BLaER1 treated with 17β-estradiol and CSF1 and Interleukin-3, amounts not matched to agents 10 nM and 100 nM (cell line): Measurements from ENCODE around the gene ARL6IP5.

Experiments
- H3K27ac ChIP-seq, 11 experiments: shearing (Covaris generic); formaldehyde crosslinking; 2 replicates each; pipeline ENCODE4 v1.8.1; 2022
- H3K27me3 ChIP-seq, 11 experiments: shearing (Covaris generic); formaldehyde crosslinking; 2 replicates each; pipeline ENCODE4 v1.8.1; 2022
- H3K36me3 ChIP-seq, 11 experiments: shearing (Covaris generic); formaldehyde crosslinking; 2 replicates each; pipeline ENCODE4 v1.8.1; 2022
- H3K4me1 ChIP-seq, 10 experiments: shearing (Covaris generic); formaldehyde crosslinking; 2 replicates each; pipeline ENCODE4 v1.8.1; 2022
- H3K4me2 ChIP-seq, 11 experiments: shearing (Covaris generic); formaldehyde crosslinking; 2 replicates each; pipeline ENCODE4 v1.8.1; 2022
- H3K4me3 ChIP-seq, 10 experiments: shearing (Covaris generic); formaldehyde crosslinking; 2 replicates each; pipeline ENCODE4 v1.8.1; 2022
- H3K9ac ChIP-seq, 11 experiments: shearing (Covaris generic); formaldehyde crosslinking; 2 replicates each; pipeline ENCODE4 v1.8.1; 2022
- H3K9me3 ChIP-seq, 11 experiments: shearing (Covaris generic); formaldehyde crosslinking; replicated peaks in 1 of 11; 2 replicates each; pipeline ENCODE4 v1.8.1; 2022
- H4K20me1 ChIP-seq, 11 experiments: shearing (Covaris generic); formaldehyde crosslinking; 2 replicates each; pipeline ENCODE4 v1.8.1; 2022
- Cebpa-rat ChIP-seq, 11 experiments: shearing (Covaris generic); IDR thresholded peaks; 2 replicates each; pipeline ENCODE4 v1.8.1; 2022

The ARL6IP5 gene

DNA sequence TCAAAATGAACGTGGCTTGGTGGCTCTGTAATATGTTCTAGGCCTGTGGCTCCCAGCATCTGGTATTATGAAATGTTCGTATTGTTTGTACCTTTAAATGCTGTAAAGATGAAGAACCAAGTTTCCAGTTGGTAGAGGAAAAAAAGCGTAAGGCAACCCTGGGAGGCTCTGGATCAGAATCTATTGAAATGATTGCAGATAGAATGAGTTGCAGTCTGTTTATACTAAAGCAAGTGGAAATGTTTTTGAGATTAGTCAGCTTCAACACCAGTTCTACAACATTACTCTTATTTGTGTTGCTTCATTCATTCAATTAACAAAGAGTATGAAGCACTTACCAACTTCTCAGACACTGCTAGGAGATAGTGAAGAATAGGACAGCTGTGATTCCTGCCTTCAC lies 5.3 kb downstream of the ARL6IP5 start:
- H3K9me3 ChIP-seq = no peaks in the 10 kb centered on the region
- no peaks in the 10 kb centered on the region for H3K27me3 ChIP-seq
- H3K4me1 ChIP-seq = peaks cover 85 to 93% (median 87%) of the 10 kb centered on the region in 10 experiments
- peaks cover 0 to 78% (median 0%) of the 10 kb centered on the region in 11 experiments; a peak in 6 of 22 replicates for H4K20me1 ChIP-seq
- H3K9ac ChIP-seq = peak overlapping the region in 1 of 11 experiments; percentile 72; a peak in 1 of 22 replicates
- peaks cover 0 to 31% (median 22%) of the 10 kb centered on the region in 11 experiments; a peak in 15 of 22 replicates for H3K36me3 ChIP-seq
- peak overlapping the region in 9 of 11 experiments; percentile 37 to 99 (median 96); a peak in 16 of 22 replicates for H3K4me2 ChIP-seq
- no peak overlapping the region for H3K4me3 ChIP-seq
- H3K27ac ChIP-seq = peak overlapping the region in 5 of 11 experiments; percentile 3 to 88 (median 87); a peak in 1 of 22 replicates
- TF ChIP-seq Cebpa-rat (IDR thresholded peaks at IDR 0.05) = no peak

DNA sequence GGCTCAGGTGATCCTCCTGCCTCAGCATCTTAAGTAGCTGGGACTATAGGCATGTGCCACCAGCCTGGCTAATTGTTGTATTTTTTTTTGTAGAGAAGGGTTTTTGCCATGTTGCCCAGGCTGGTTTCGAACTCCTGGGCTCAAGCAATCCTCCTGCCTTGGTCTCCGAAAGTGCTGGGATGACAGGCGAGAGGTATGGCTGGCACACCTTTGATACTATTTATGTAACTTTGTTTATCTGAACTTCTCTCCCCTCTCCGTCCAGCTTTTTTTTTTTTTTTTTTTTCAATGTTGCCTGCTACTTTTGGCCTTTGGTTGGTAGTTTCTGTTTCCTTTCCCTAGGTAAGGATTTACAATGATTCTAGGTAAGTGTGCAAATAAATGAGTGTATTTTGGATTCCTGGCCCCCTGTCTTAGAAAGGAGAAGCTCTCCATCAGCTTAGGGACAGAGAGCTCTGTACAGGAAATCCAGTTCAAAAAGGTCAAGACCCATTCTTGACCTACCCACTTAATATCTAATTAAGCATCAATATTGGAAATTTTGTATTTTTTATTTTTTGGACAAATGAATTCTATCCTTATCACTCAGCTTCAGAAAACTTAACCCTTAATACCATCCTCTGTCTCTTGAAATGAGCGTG lies 6.8 kb downstream of the ARL6IP5 start:
- Histone ChIP-seq H3K4me3 (peak overlapping the region; percentile 31 to 61 (median 38); a peak in 15 of 20 replicates), H3K27ac (peak overlapping the region; percentile 61 to 89 (median 87); a peak in 21 of 22 replicates), H3K9ac (peak overlapping the region; percentile 69 to 79 (median 76); a peak in 21 of 22 replicates), H3K36me3 (peaks cover 0 to 44% (median 22%) of the 10 kb centered on the region in 11 experiments; a peak in 15 of 22 replicates), H4K20me1 (peaks cover 0 to 93% (median 0%) of the 10 kb centered on the region in 11 experiments; a peak in 6 of 22 replicates), H3K9me3 (no peaks in the 10 kb centered on the region), H3K4me1 (peaks cover 90 to 100% (median 97%) of the 10 kb centered on the region in 10 experiments), H3K4me2 (peak overlapping the region; percentile 69 to 99 (median 92)), H3K27me3 (no peaks in the 10 kb centered on the region)
- no peak for TF ChIP-seq Cebpa-rat (IDR thresholded peaks at IDR 0.05)

DNA sequence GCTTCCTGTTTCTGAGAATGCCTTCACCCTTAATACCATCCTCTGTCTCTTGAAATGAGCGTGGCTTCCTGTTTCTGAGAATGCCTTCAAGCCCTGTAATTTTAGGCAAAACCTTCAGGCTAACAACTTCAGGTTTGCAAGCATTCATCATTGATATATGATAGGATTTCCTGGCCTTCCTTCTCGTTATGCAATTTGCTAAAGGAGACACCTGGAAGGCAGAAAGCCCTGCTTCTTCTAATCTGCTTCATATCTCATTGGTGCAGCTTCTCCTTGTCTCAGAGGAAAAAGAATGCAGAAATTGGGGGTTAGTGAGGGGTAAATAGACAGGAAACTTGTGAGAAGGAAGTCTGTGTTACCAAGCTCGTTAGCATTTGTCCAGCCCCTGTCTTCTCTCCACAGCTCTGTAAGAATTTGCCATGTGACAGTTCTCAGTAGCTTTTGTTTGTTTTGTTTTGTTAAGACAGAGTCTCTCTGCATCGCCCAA lies 7.3 kb downstream of the ARL6IP5 start:
- Histone ChIP-seq H3K4me1 (peaks cover 84 to 100% (median 96%) of the 10 kb centered on the region in 10 experiments), H3K4me2 (peak overlapping the region; percentile 69 to 99 (median 92)), H3K9ac (peak overlapping the region; percentile 69 to 79 (median 76); a peak in 21 of 22 replicates), H3K36me3 (peaks cover 0 to 48% (median 24%) of the 10 kb centered on the region in 11 experiments; a peak in 16 of 22 replicates), H3K27me3 (no peaks in the 10 kb centered on the region), H3K27ac (peak overlapping the region; percentile 61 to 89 (median 87); a peak in 21 of 22 replicates), H3K9me3 (no peaks in the 10 kb centered on the region), H4K20me1 (peaks cover 0 to 99% (median 0%) of the 10 kb centered on the region in 11 experiments; a peak in 6 of 22 replicates), H3K4me3 (peak overlapping the region; percentile 24 to 61 (median 37); a peak in 19 of 20 replicates)
- peak in 3 of 11 experiments; percentile 54 to 72 (median 68); a peak in 4 of 22 replicates for TF ChIP-seq Cebpa-rat (IDR thresholded peaks at IDR 0.05)

DNA sequence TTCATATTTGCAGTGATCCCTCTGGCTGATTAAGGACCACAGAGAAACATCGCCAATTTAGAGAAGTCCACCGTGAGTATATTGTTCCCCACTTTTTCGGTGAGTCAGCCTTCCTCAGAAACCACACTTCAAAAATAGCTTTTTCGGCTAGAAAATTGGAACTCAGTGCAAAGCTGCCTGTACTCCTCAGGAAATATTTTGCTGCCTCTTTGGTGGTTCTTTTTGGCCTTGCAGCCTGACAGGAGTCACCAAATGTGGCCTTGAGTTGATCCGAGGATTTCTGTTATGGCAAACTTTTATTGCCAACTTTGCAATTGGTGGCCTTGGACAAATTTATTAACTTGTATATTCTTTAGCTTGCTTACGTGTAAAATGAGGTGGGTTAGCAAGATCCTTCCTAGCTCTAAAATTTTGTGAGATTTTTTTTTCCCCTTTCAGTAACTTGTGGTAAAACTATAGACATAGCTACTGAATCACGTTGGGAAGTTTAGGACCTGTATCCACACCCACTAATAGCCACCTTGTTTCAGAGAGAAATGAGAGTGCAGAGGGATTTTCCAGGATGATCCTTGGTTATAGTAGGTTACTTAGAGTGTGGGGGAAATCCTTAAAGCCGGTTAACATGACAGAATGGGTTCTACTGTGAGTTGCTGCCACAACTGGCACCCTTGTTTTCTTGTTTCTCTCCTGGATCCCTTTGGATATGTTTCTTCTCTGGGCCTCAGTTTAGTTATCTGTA lies 9.9 kb downstream of the ARL6IP5 start:
- Histone ChIP-seq H3K9me3 (no peaks in the 10 kb centered on the region), H3K4me1 (peaks cover 61 to 91% (median 80%) of the 10 kb centered on the region in 10 experiments), H3K27me3 (no peaks in the 10 kb centered on the region), H3K36me3 (peaks cover 6 to 52% (median 24%) of the 10 kb centered on the region in 11 experiments; a peak in 20 of 22 replicates), H3K4me2 (peak overlapping the region; percentile 69 to 99 (median 92)), H3K9ac (peak overlapping the region; percentile 58 to 79 (median 76)), H3K27ac (peak overlapping the region; percentile 51 to 89 (median 87); a peak in 21 of 22 replicates), H3K4me3 (peak overlapping the region in 8 of 10 experiments; percentile 13 to 61 (median 38); a peak in 12 of 20 replicates), H4K20me1 (peaks cover 0 to 97% (median 0%) of the 10 kb centered on the region in 11 experiments; a peak in 6 of 22 replicates)
- TF ChIP-seq Cebpa-rat (IDR thresholded peaks at IDR 0.05) = no peak

DNA sequence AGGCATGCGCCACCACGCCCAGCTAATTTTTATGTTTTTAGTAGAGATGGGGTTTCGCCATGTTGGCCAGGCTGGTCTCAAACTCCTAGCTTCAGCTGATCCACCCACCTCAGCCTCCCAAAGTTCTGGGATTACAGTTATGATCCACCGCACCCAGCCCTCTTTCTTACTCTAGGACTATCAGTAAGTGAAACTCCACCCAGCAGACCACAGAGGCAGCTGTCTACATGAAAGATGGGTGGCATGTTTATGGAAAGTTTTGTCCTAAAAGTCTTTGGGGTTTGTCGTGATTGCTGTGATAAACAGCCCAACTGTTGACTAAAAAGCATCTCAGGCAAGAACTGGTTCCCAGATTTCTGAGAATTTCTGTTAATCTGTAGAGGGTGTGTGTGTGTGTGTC lies 10.9 kb downstream of the ARL6IP5 start:
- TF ChIP-seq Cebpa-rat (IDR thresholded peaks at IDR 0.05) = no peak

DNA sequence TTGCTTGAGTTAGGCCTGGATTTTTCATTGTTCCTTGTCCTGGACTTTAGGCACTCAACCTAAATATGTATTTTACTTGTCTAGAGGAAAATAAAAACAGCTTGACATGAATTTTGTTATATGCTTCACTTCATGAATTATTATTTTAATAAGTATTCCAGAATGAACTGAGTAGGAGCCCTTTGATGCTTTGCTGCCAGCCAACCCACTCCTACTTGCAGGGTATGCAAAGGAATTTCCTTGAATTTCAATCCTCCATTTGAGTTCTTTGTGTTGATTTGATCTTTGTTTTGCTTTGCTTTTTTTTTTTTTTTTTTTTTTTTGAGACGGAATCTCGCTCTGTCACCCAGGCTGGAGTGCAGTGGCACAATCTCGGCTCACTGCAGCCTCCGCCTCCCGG lies 11.6 kb downstream of the ARL6IP5 start:
- peaks cover 50 to 74% (median 63%) of the 10 kb centered on the region in 10 experiments for H3K4me1 ChIP-seq
- no peak overlapping the region for H3K4me3 ChIP-seq
- TF ChIP-seq Cebpa-rat (IDR thresholded peaks at IDR 0.05) = no peak
- no peaks in the 10 kb centered on the region for H3K9me3 ChIP-seq
- no peaks in the 10 kb centered on the region for H3K27me3 ChIP-seq
- H3K36me3 ChIP-seq = peaks cover 9 to 54% (median 28%) of the 10 kb centered on the region in 11 experiments; a peak in 21 of 22 replicates
- peak overlapping the region in 9 of 11 experiments; percentile 35 to 89 (median 87); a peak in 15 of 22 replicates for H3K27ac ChIP-seq
- peak overlapping the region in 5 of 11 experiments; percentile 57 to 79 (median 69); a peak in 5 of 22 replicates for H3K9ac ChIP-seq
- peaks cover 0 to 97% (median 0%) of the 10 kb centered on the region in 11 experiments; a peak in 5 of 22 replicates for H4K20me1 ChIP-seq
- peak overlapping the region; percentile 47 to 99 (median 92); a peak in 21 of 22 replicates for H3K4me2 ChIP-seq

More for the DNA sequence above, 10.9 kb downstream of the ARL6IP5 start:
- H3K9ac ChIP-seq = peak overlapping the region in 7 of 11 experiments; percentile 20 to 79 (median 69); a peak in 10 of 22 replicates
- H3K4me2 ChIP-seq = peak overlapping the region; percentile 47 to 99 (median 92)
- H3K27ac ChIP-seq = peak overlapping the region in 10 of 11 experiments; percentile 6 to 89 (median 87); a peak in 19 of 22 replicates
- no peaks in the 10 kb centered on the region for H3K27me3 ChIP-seq
- H3K4me3 ChIP-seq = peak overlapping the region in 2 of 10 experiments; percentile 11 to 12; a peak in 1 of 20 replicates
- H3K9me3 ChIP-seq = no peaks in the 10 kb centered on the region
- peaks cover 0 to 97% (median 0%) of the 10 kb centered on the region in 11 experiments; a peak in 5 of 22 replicates for H4K20me1 ChIP-seq
- H3K36me3 ChIP-seq = peaks cover 12 to 52% (median 24%) of the 10 kb centered on the region in 11 experiments; a peak in 21 of 22 replicates
- peaks cover 56 to 81% (median 70%) of the 10 kb centered on the region in 10 experiments for H3K4me1 ChIP-seq

DNA sequence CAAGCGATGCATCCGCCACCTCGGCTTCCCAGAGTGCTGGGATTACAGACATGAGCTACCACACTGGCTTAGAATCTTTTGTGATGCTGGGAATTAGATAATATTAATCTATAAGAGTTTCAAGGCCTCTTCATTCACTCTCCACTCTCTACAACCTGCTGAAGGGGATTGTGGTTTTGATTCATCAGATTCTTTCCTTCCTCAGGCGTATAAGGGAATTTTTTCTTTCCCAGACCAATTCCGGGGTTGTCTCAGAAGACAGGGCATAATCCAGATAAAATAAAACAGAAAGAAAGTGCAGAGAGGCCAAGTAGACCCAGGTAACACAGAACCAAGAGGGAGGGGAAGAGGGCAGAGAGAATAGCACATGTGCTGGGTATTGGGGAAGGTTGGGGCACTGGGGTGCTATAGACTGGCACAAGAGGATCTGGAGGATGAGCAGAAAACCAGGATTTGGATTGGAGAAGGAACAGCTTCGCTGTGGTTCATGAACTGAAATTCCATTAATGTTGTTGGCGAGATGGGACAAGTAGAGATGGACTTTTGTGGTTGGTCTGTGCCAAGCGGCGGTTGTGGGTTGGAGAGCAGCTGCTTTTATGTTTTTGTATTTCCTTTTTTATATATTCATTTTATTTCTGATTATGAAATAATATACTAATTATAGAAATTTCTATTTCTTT lies 12.8 kb downstream of the ARL6IP5 start:
- Histone ChIP-seq H3K27me3 (no peaks in the 10 kb centered on the region), H3K9me3 (no peaks in the 10 kb centered on the region), H3K9ac (no peak overlapping the region), H3K4me2 (peak overlapping the region in 8 of 11 experiments; percentile 0 to 99 (median 95); a peak in 15 of 22 replicates), H3K36me3 (peaks cover 22 to 67% (median 40%) of the 10 kb centered on the region in 11 experiments), H3K27ac (peak overlapping the region in 3 of 11 experiments; percentile 6 to 32 (median 14); a peak in 3 of 22 replicates), H3K4me1 (peaks cover 37 to 61% (median 53%) of the 10 kb centered on the region in 10 experiments), H3K4me3 (no peak overlapping the region), H4K20me1 (peaks cover 0 to 97% (median 0%) of the 10 kb centered on the region in 11 experiments; a peak in 6 of 22 replicates)
- TF ChIP-seq Cebpa-rat (IDR thresholded peaks at IDR 0.05) = 0 out of 22 replicates have a peak, but pooled peaks of 1 of the 11 experiments have one; percentile 15
